Upper lobe of left lung (tissue), 4 donors: ENCODE measurements around the gene GPR143.

ENCODE experiments used
- EP300 ChIP-seq, 4 donors: sonication (generic); formaldehyde crosslinking; IDR thresholded peaks; one replicate each; pipeline ENCODE4 v1.5.1; 2017; ENCODE audit warnings: antibody characterized with exemption in 4 of 4, control low read depth in 2 of 4
- POLR2AphosphoS5 ChIP-seq, 2 donors: sonication (generic); formaldehyde crosslinking; IDR thresholded peaks; one replicate each; pipeline ENCODE4 v1.5.1; 2017; ENCODE audit warnings: antibody characterized with exemption in 2 of 2
- TF ChIP-seq, protein P1 (sequence below), 6 experiments: fragments of 450-650 bp in 4 of 6; fragments of 200-600 bp in 2 of 6; sonication (generic) in 2 of 6; IDR thresholded peaks; one replicate each; pipeline ENCODE4 v1.5.1; 2016 to 2019; ENCODE audit warnings: antibody characterized with exemption in 6 of 6

- no peak for TF ChIP-seq POLR2AphosphoS5 (IDR thresholded peaks at IDR 0.05)
- TF ChIP-seq, protein P1, sequence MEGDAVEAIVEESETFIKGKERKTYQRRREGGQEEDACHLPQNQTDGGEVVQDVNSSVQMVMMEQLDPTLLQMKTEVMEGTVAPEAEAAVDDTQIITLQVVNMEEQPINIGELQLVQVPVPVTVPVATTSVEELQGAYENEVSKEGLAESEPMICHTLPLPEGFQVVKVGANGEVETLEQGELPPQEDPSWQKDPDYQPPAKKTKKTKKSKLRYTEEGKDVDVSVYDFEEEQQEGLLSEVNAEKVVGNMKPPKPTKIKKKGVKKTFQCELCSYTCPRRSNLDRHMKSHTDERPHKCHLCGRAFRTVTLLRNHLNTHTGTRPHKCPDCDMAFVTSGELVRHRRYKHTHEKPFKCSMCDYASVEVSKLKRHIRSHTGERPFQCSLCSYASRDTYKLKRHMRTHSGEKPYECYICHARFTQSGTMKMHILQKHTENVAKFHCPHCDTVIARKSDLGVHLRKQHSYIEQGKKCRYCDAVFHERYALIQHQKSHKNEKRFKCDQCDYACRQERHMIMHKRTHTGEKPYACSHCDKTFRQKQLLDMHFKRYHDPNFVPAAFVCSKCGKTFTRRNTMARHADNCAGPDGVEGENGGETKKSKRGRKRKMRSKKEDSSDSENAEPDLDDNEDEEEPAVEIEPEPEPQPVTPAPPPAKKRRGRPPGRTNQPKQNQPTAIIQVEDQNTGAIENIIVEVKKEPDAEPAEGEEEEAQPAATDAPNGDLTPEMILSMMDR (IDR thresholded peaks at IDR 0.05), result no peak
- no peak for TF ChIP-seq EP300 (IDR thresholded peaks at IDR 0.05)
Measured at GRCh38 chrX:9738151-9738550, 27.5 kb downstream of the GPR143 start.
